HCT116 (cell line): Measurements from ENCODE around the gene HCST. TPM values are rescaled to one million over a fixed set of nuclear protein-coding genes. Genes with fewer than 3 reads are reported as not detected.
"Not testable (repeated sequence)": the region's sequence is repeated elsewhere in the genome, so short reads cannot be mapped to it uniquely, and the experiment has no call there.

Experiments used
- ATAC-seq: fragments of 200-7000 bp; cut with Tn5 transposase; 2 replicates; pipeline ENCODE4 v1.9.1; 2020; ENCODE audit warnings: mild to moderate bottlenecking, moderate library complexity
- BruUV-seq: library from RNA; stranded (reverse); fragments of 400-500 nt; replicated peaks from 2 replicates; lab custom pipeline; 2021; lab: Mats Ljungman, UMichigan
- CTCF ChIA-PET: fragments of 300-600 bp; sonication (Branson Sonifier 250); formaldehyde crosslinking; loops from one replicate; lab custom pipeline; 2021; ENCODE audit warnings: antibody characterized with exemption; lab: Charles Lee
- POLR2A ChIA-PET: fragments of 300-600, 350-600 bp; sonication (Branson Sonifier 250); formaldehyde crosslinking; loops from one replicate; lab custom pipeline; 2021; ENCODE audit warnings: antibody characterized with exemption; lab: Charles Lee
- RAD21 ChIA-PET, 2 experiments: fragments of 300-600 bp; sonication (Branson Sonifier 250); formaldehyde crosslinking; loops; one replicate each; lab custom pipeline; 2023; ENCODE audit warnings: low total read pairs in 2 of 2; ENCODE audit not compliant: uncharacterized antibody in 2 of 2, unreplicated experiment in 2 of 2, low non-redundant PET in 1 of 2; lab: Charles Lee
- DNase-seq: peaks from one replicate; pipeline ENCODE4 v3.0.0-alpha.2; 2010; ENCODE audit warnings: low read depth, low spot score
- H2AFZ ChIP-seq: fragments of 200-600 bp; shearing (Covaris generic), sonication (generic); 2 replicates; pipeline ENCODE4 v1.6.1; 2017; ENCODE audit warnings: low read depth, mixed run types, mixed read lengths, antibody characterized with exemption, low read length; ENCODE audit not compliant: poor library complexity, severe bottlenecking
- H3K27ac ChIP-seq: 2 replicates; pipeline ENCODE4 v1.5.1; 2012; ENCODE audit warnings: low read depth, low read length
- H3K27me3 ChIP-seq: fragments of 200-600 bp; sonication (generic); 2 replicates; pipeline ENCODE4 v1.6.1; 2016; ENCODE audit warnings: mixed run types, low read length, mixed read lengths; ENCODE audit not compliant: insufficient read depth
- H3K36me3 ChIP-seq, 2 experiments: fragments of 200-500 bp in 1 of 2; fragments of 200-600 bp in 1 of 2; sonication (Bioruptor generic) in 1 of 2; sonication (generic) in 1 of 2; 2 replicates each; pipeline versions ENCODE4 v1.5.1 to v1.6.1; 2014 to 2016; ENCODE audit warnings: low read length in 2 of 2, inconsistent platforms in 1 of 2, mixed read lengths in 1 of 2, mixed run types in 1 of 2; ENCODE audit not compliant: insufficient read depth in 2 of 2, control insufficient read depth in 1 of 2
- H3K4me1 ChIP-seq, 2 experiments: fragments of 200-600 bp in 1 of 2; sonication (generic) in 1 of 2; 2 replicates each; pipeline versions ENCODE4 v1.5.1 to v1.6.1; 2012 to 2017; ENCODE audit warnings: low read length in 2 of 2, inconsistent platforms in 1 of 2, mild to moderate bottlenecking in 1 of 2, mixed read lengths in 1 of 2, mixed run types in 1 of 2, moderate library complexity in 1 of 2; ENCODE audit not compliant: insufficient read depth in 2 of 2, control insufficient read depth in 1 of 2
- H3K4me2 ChIP-seq: fragments of 200-600 bp; sonication (generic); 2 replicates; pipeline ENCODE4 v1.6.1; 2017; ENCODE audit warnings: mixed run types, low read length, mixed read lengths
- H3K4me3 ChIP-seq, 2 experiments: fragments of 200-600 bp in 1 of 2; sonication (generic) in 1 of 2; replicated peaks in 1 of 2; 2 replicates each; pipeline ENCODE4 v1.5.1; 2011 to 2016; ENCODE audit warnings: low read length in 2 of 2, control low read depth in 1 of 2, low read depth in 1 of 2, mild to moderate bottlenecking in 1 of 2, mixed read lengths in 1 of 2, mixed run types in 1 of 2
- H3K79me2 ChIP-seq: fragments of 200-600 bp; sonication (generic); 2 replicates; pipeline ENCODE4 v1.6.1; 2017; ENCODE audit warnings: mild to moderate bottlenecking, mixed run types, low read length, moderate library complexity, mixed read lengths; ENCODE audit not compliant: insufficient read depth
- H3K9ac ChIP-seq: fragments of 200-600 bp; sonication (generic); 2 replicates; pipeline ENCODE4 v1.6.1; 2016; ENCODE audit warnings: low read length, mixed read lengths
- H3K9me2 ChIP-seq: fragments of 200-600 bp; sonication (generic), shearing (Covaris generic); 2 replicates; pipeline ENCODE4 v1.6.1; 2017; ENCODE audit warnings: mixed run types, mild to moderate bottlenecking, moderate library complexity; ENCODE audit not compliant: insufficient read depth
- H3K9me3 ChIP-seq, 2 experiments: fragments of 200-500 bp in 1 of 2; fragments of 200-600 bp in 1 of 2; sonication (Bioruptor generic) in 1 of 2; sonication (generic) in 1 of 2; 2 replicates each; pipeline ENCODE4 v1.6.1; 2014 to 2017; ENCODE audit warnings: low read length in 2 of 2, mixed read lengths in 2 of 2, inconsistent platforms in 1 of 2, low read depth in 1 of 2, mild to moderate bottlenecking in 1 of 2, mixed run types in 1 of 2, moderate library complexity in 1 of 2; ENCODE audit not compliant: control insufficient read depth in 1 of 2, insufficient read depth in 1 of 2
- H4K20me1 ChIP-seq: fragments of 200-600 bp; sonication (generic), shearing (Covaris generic); 2 replicates; pipeline ENCODE4 v1.6.1; 2017; ENCODE audit warnings: mixed run types, mild to moderate bottlenecking, moderate library complexity; ENCODE audit not compliant: insufficient read depth
- CBX3 ChIP-seq: IDR thresholded peaks from 2 replicates; pipeline ENCODE4 v1.6.1; 2012; ENCODE audit warnings: low read depth
- EGR1 ChIP-seq: IDR thresholded peaks from 2 replicates; pipeline ENCODE4 v1.6.1; 2012; ENCODE audit warnings: low read depth
- ELF1 ChIP-seq: IDR thresholded peaks from 2 replicates; pipeline ENCODE4 v1.6.1; 2012; ENCODE audit warnings: low read depth, borderline replicate concordance
- POLR2A ChIP-seq: IDR thresholded peaks from 2 replicates; pipeline ENCODE4 v1.7.0; 2011; ENCODE audit warnings: borderline replicate concordance; ENCODE audit not compliant: insufficient read depth, insufficient read length; ENCODE audit errors: extremely low read depth
- POLR2AphosphoS5 ChIP-seq: IDR thresholded peaks from 2 replicates; pipeline ENCODE4 v1.6.1; 2011; ENCODE audit warnings: mild to moderate bottlenecking, low read depth, low read length, moderate library complexity
- REST ChIP-seq: IDR thresholded peaks from 2 replicates; pipeline ENCODE4 v1.6.1; 2012; ENCODE audit warnings: low read depth
- SRF ChIP-seq: IDR thresholded peaks from 2 replicates; pipeline ENCODE4 v1.6.1; 2012; ENCODE audit warnings: low read depth
- ZBTB33 ChIP-seq: IDR thresholded peaks from 2 replicates; pipeline ENCODE4 v1.6.1; 2011; ENCODE audit warnings: mild to moderate bottlenecking, low read length, moderate library complexity; ENCODE audit not compliant: insufficient replicate concordance; ENCODE audit errors: extremely low read depth
- ZFX ChIP-seq: fragments of 450-650 bp; IDR thresholded peaks from 2 replicates; pipeline ENCODE4 v1.6.1; 2017
- ZNF274 ChIP-seq: fragments of 200-500 bp; sonication (Bioruptor generic); IDR thresholded peaks from 2 replicates; pipeline ENCODE4 v1.6.1; 2014; ENCODE audit warnings: mild to moderate bottlenecking, low read depth, low read length, inconsistent platforms
- intact Hi-C: fragments of 100-400 bp; cut with micrococcal nuclease; formaldehyde crosslinking; loops from 2 replicates; pipeline ENCODE4 v1.10.0; 2022
- total RNA-seq: library from RNA; stranded (reverse); gene quantifications from one replicate; pipeline ENCODE4 v1.2.1, GENCODE V29; 2021; ENCODE audit not compliant: unreplicated experiment

Gene HCST
- total RNA-seq, 1 experiment from 2014 or later, result 1.2 TPM

GRCh38 chr19:35870124-35870736 is 32.1 kb upstream of the HCST start:
- ATAC-seq, result peak; percentile 9
- H3K9me3 ChIP-seq, H3K9ac ChIP-seq, H3K79me2 ChIP-seq, DNase-seq, H3K27me3 ChIP-seq, intact Hi-C loops, H3K9me2 ChIP-seq, H3K36me3 ChIP-seq, BruUV-seq, H4K20me1 ChIP-seq: not testable (repeated sequence)
- Histone ChIP-seq H2AFZ (peak overlapping the region; percentile 83), H3K4me2 (peak overlapping the region; percentile 80), H3K4me1 (peaks cover 15 to 30% of the 10 kb centered on the region in 2 experiments; a peak in 3 of 4 replicates), H3K27ac (peak overlapping the region; percentile 43), H3K4me3 (peak overlapping the region; percentile 43 to 49)
- peak; percentile 6 for TF ChIP-seq POLR2A
- ChIA-PET POLR2A (interaction anchor here (0.6 to 1.6 kb wide), 10 partner anchors 9 to 125 kb away, joined by 3 to 9 read pairs (median 3); partner anchors contain the start of genes LIN37, NFKBID and PSENEN), RAD21 (interaction anchor here (0.6 to 1.2 kb wide), 2 partner anchors 9 to 107 kb away, joined by 3 read pairs; no protein-coding TSS in a partner anchor), CTCF (interaction anchor here (1.3 to 2.5 kb wide), 2 partner anchors 10 to 12 kb away, joined by 4 to 12 read pairs; no protein-coding TSS in a partner anchor)

- BruUV-seq, result no TSS peak
- Histone ChIP-seq H3K27me3 (no peaks in the 10 kb centered on the region), H3K4me2 (no peak overlapping the region)
- no peak for TF ChIP-seq ELF1
- no peak for TF ChIP-seq CBX3
- no peak for TF ChIP-seq EGR1
- TF ChIP-seq SRF, result no peak
- no peak for TF ChIP-seq ZNF274
- no peak for TF ChIP-seq ZBTB33
- no peak for TF ChIP-seq REST
- TF ChIP-seq POLR2AphosphoS5, result no peak
- no peak for TF ChIP-seq ZFX
Measured at GRCh38 chr19:35870798-35871197, 31.5 kb upstream of the HCST start.

More at GRCh38 chr19:35870798-35871197, 31.5 kb upstream of the HCST start:
- Histone ChIP-seq H2AFZ (no peak overlapping the region), H3K4me3 (no peak overlapping the region), H3K27ac (peak overlapping the region; percentile 10; the same call in 1 of the 2 replicates), H3K4me1 (peaks cover 15 to 30% of the 10 kb centered on the region in 2 experiments; a peak in 3 of 4 replicates), H4K20me1 (no peaks in the 10 kb centered on the region), H3K9me2 (no peaks in the 10 kb centered on the region), H3K9me3 (no peaks in the 10 kb centered on the region), H3K9ac (no peak overlapping the region), H3K36me3 (no peaks in the 10 kb centered on the region), H3K79me2 (no peaks in the 10 kb centered on the region)
- DNase-seq (no peak), ATAC-seq (no peak)
- RAD21 ChIA-PET, result no interaction called here
- intact Hi-C loops, result no loop called here
- POLR2A ChIA-PET, result interaction anchor here (0.6 to 1.6 kb wide), 3 partner anchors 21 to 123 kb away, joined by 3 to 9 read pairs (median 3); partner anchors contain the start of genes LIN37 and NFKBID
- CTCF ChIA-PET, result interaction anchor here (1.3 to 2.5 kb wide), 2 partner anchors 9 to 12 kb away, joined by 4 to 12 read pairs; no protein-coding TSS in a partner anchor
